PFSK-1 (cell line): ENCODE measurements around the gene CLIC3.

Source experiments
- FOXP2 ChIP-seq: optimal IDR thresholded peaks from 2 replicates; pipeline ENCODE3; 2011; ENCODE audit warnings: borderline replicate concordance, control low read depth, inconsistent platforms; ENCODE audit not compliant: insufficient read depth; ENCODE audit errors: extremely low read length, extremely low read depth
- POLR2AphosphoS5 ChIP-seq: IDR thresholded peaks from 2 replicates; pipeline ENCODE4 v1.6.1; 2012; ENCODE audit warnings: low read depth, mild to moderate bottlenecking, control low read depth, low read length, moderate library complexity
- REST ChIP-seq, 2 experiments: IDR thresholded peaks; 2 replicates each; pipeline versions ENCODE4 v1.6.1 to v1.8.0; 2011 to 2012; ENCODE audit warnings: low read depth in 2 of 2, low read length in 2 of 2, control low read depth in 1 of 2, inconsistent platforms in 1 of 2, mild to moderate bottlenecking in 1 of 2, moderate library complexity in 1 of 2; ENCODE audit not compliant: insufficient read depth in 1 of 2
- SIN3A ChIP-seq: IDR thresholded peaks from 2 replicates; pipeline ENCODE4 v1.6.1; 2012; ENCODE audit warnings: mild to moderate bottlenecking, low read length, moderate library complexity, borderline replicate concordance; ENCODE audit not compliant: insufficient read depth
- TAF1 ChIP-seq: IDR thresholded peaks from 2 replicates; pipeline ENCODE4 v1.6.1; 2012; ENCODE audit warnings: low read length, control low read depth, borderline replicate concordance; ENCODE audit not compliant: insufficient read depth

The CLIC3 gene

GRCh38 chr9:136958898-136959850 lies 37.2 kb downstream of the CLIC3 start:
- TF ChIP-seq FOXP2 (no peak), TAF1 (no peak), POLR2AphosphoS5 (no peak), REST (IDR thresholded peaks at IDR 0.05; ENCODE audit: insufficient read depth in 1 of 2, low read depth in 2 of 2, low read length in 2 of 2) (no peak)

DNA sequence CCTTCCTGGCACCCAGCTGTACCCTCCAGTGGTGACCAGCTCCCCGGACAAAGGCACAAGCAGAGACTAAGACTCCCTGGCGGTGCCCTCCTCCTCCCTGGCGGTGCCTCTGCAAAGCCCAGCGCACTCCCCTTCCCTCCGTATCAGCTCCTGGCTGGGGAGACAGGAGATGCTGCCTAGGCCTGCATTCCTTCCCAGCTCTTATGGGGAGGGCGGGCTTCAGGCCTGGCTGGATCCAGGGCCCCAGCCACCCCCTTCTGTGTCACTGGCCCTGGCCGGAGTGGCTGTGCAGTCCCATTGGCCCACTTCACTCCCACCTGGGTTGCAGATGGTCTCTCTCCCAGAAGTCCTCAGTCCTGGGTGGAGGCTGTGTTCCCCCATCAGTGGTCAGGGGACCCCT lies 37.9 kb downstream of the CLIC3 start:
- TF ChIP-seq TAF1 (no peak), REST (IDR thresholded peaks at IDR 0.05; ENCODE audit: insufficient read depth in 1 of 2, low read depth in 2 of 2, low read length in 2 of 2) (no peak), SIN3A (no peak), FOXP2 (no peak), POLR2AphosphoS5 (no peak)

DNA sequence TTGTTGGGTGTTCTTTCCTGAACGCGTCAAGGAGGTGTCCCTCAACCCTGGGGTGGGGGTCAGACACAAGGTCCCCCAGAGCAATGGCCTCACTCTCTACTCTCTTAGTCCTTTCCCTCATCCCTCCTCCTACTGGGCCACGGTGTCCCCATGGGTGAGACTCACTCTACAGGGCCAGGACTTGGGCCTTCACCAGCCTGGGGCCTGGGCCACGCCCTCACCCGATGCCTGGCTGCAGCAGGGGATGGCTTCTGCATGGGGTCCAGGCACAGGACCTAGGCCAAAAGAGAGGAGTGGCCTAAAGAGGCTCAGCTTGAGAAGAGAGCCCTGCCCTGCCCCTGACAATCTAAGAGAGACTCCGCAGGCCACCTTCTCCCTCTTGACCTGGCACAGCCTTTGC lies 38.5 kb downstream of the CLIC3 start:
- no peak for TF ChIP-seq SIN3A
- TF ChIP-seq REST (IDR thresholded peaks at IDR 0.05; ENCODE audit: insufficient read depth in 1 of 2, low read depth in 2 of 2, low read length in 2 of 2) = no peak
- no peak for TF ChIP-seq TAF1
- no peak for TF ChIP-seq FOXP2
- no peak for TF ChIP-seq POLR2AphosphoS5

- TF ChIP-seq POLR2AphosphoS5 = no peak
- no peak for TF ChIP-seq SIN3A
- TF ChIP-seq REST (IDR thresholded peaks at IDR 0.05; ENCODE audit: insufficient read depth in 1 of 2, low read depth in 2 of 2, low read length in 2 of 2) = no peak
- no peak for TF ChIP-seq FOXP2
- no peak for TF ChIP-seq TAF1
Observed at GRCh38 chr9:136957461-136957860, 38.9 kb downstream of the CLIC3 start.

- TF ChIP-seq FOXP2 (no peak), REST (IDR thresholded peaks at IDR 0.05; ENCODE audit: insufficient read depth in 1 of 2, low read depth in 2 of 2, low read length in 2 of 2) (no peak), SIN3A (no peak), POLR2AphosphoS5 (no peak), TAF1 (no peak)
Observed at GRCh38 chr9:136956604-136957003, 39.8 kb downstream of the CLIC3 start.
